Measurements from ENCODE around the gene ING5. TPM values are rescaled to one million over a fixed set of nuclear protein-coding genes. Genes with fewer than 3 reads are reported as not detected.
"Not testable (repeated sequence)": the region's sequence is repeated elsewhere in the genome, so short reads cannot be mapped to it uniquely, and the experiment has no call there.

ING5 gene
- total RNA-seq, 2 donors from 2014 or later = 27.3 to 64.8 TPM

- peaks cover 45% of the 10 kb centered on the region for H3K36me3 ChIP-seq
- ATAC-seq (ENCODE audit: insufficient number of reproducible peaks, low FRiP score, low read depth) (no peak), DNase-seq (ENCODE audit: low spot score) (no peak)
- no peak overlapping the region for H3K27ac ChIP-seq
- no peaks in the 10 kb centered on the region for H3K27me3 ChIP-seq (replicated peaks; ENCODE audit: insufficient read depth)
- no peak overlapping the region for H3K4me3 ChIP-seq
- no peaks in the 10 kb centered on the region for H3K9me3 ChIP-seq
- no peaks in the 10 kb centered on the region for H3K4me1 ChIP-seq (ENCODE audit: control insufficient read depth in 1 of 2, low read depth in 2 of 2)
- TF ChIP-seq CTCF (IDR thresholded peaks at IDR 0.05) = no peak
Measured at GRCh38 chr2:241660593-241661213, 41.1 kb upstream of the ING5 start.

GRCh38 chr2:241662731-241663130 lies 39.1 kb upstream of the ING5 start:
- H3K36me3 ChIP-seq = peaks cover 44% of the 10 kb centered on the region
- H3K27ac ChIP-seq; DNase-seq (ENCODE audit: low spot score); H3K27me3 ChIP-seq (replicated peaks; ENCODE audit: insufficient read depth); H3K9me3 ChIP-seq; H3K4me3 ChIP-seq; H3K4me1 ChIP-seq (ENCODE audit: control insufficient read depth in 1 of 2, low read depth in 2 of 2); ATAC-seq (ENCODE audit: insufficient number of reproducible peaks, low FRiP score, low read depth): not testable (repeated sequence)

GRCh38 chr2:241665731-241666440 lies 36.0 kb upstream of the ING5 start:
- Histone ChIP-seq H3K36me3 (peaks cover 53% of the 10 kb centered on the region), H3K4me3 (no peak overlapping the region), H3K9me3 (no peaks in the 10 kb centered on the region), H3K27me3 (replicated peaks; ENCODE audit: insufficient read depth) (no peaks in the 10 kb centered on the region), H3K27ac (no peak overlapping the region), H3K4me1 (ENCODE audit: control insufficient read depth in 1 of 2, low read depth in 2 of 2) (no peaks in the 10 kb centered on the region)
- ATAC-seq (ENCODE audit: insufficient number of reproducible peaks, low FRiP score, low read depth) = no peak
- TF ChIP-seq CTCF (IDR thresholded peaks at IDR 0.05) = no peak
- DNase-seq (ENCODE audit: low spot score) = no peak

GRCh38 chr2:241666627-241667400 lies 35.0 kb upstream of the ING5 start:
- no peak for ATAC-seq (ENCODE audit: insufficient number of reproducible peaks, low FRiP score, low read depth)
- Histone ChIP-seq H3K36me3 (peaks cover 54% of the 10 kb centered on the region), H3K4me1 (ENCODE audit: control insufficient read depth in 1 of 2, low read depth in 2 of 2) (no peaks in the 10 kb centered on the region), H3K27ac (no peak overlapping the region), H3K4me3 (no peak overlapping the region), H3K9me3 (no peaks in the 10 kb centered on the region), H3K27me3 (replicated peaks; ENCODE audit: insufficient read depth) (no peaks in the 10 kb centered on the region)
- no peak for DNase-seq (ENCODE audit: low spot score)
- TF ChIP-seq CTCF (IDR thresholded peaks at IDR 0.05) = no peak

GRCh38 chr2:241668354-241668753 lies 33.5 kb upstream of the ING5 start:
- DNase-seq (ENCODE audit: low spot score) = no peak
- Histone ChIP-seq H3K4me1 (ENCODE audit: control insufficient read depth in 1 of 2, low read depth in 2 of 2) (no peaks in the 10 kb centered on the region), H3K27me3 (replicated peaks; ENCODE audit: insufficient read depth) (no peaks in the 10 kb centered on the region), H3K36me3 (peaks cover 59% of the 10 kb centered on the region), H3K9me3 (no peaks in the 10 kb centered on the region), H3K4me3 (no peak overlapping the region), H3K27ac (no peak overlapping the region)
- no peak for ATAC-seq (ENCODE audit: insufficient number of reproducible peaks, low FRiP score, low read depth)
- TF ChIP-seq CTCF (IDR thresholded peaks at IDR 0.05) = no peak

Data from thoracic aorta (tissue), 2 donors.